GM18861 (cell line): ENCODE data around the gene SKIC2.

Experiments
- ATAC-seq: cut with Tn5 transposase; IDR thresholded peaks from one replicate; pipeline ENCODE4 v1.9.1; 2021; ENCODE audit not compliant: unreplicated experiment

SKIC2 gene

DNA sequence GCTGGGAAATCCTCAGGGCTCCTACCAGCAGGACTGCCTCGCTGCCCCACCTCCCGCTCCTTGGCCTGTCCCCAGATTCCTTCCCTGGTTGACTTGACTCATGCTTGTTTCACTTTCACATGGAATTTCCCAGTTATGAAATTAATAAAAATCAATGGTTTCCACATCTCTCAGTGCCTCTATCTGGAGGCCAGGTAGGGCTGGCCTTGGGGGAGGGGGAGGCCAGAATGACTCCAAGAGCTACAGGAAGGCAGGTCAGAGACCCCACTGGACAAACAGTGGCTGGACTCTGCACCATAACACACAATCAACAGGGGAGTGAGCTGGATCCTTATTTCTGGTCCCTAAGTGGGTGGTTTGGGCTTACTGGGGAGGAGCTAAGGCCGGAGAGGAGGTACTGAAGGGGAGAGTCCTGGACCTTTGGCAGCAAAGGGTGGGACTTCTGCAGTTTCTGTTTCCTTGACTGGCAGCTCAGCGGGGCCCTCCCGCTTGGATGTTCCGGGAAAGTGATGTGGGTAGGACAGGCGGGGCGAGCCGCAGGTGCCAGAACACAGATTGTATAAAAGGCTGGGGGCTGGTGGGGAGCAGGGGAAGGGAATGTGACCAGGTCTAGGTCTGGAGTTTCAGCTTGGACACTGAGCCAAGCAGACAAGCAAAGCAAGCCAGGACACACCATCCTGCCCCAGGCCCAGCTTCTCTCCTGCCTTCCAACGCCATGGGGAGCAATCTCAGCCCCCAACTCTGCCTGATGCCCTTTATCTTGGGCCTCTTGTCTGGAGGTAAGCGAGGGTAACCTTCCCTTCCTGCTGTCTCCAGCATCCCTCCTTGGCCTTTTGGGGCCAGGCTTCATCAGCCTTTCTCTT is 13.2 kb upstream of the SKIC2 start, which contains the start of gene CFB:
CFB (plus strand) TSS at position 589 of the 863 bp plus-strand sequence; CDS start at position 716, 127 bp downstream.
- ATAC-seq: no peak

DNA sequence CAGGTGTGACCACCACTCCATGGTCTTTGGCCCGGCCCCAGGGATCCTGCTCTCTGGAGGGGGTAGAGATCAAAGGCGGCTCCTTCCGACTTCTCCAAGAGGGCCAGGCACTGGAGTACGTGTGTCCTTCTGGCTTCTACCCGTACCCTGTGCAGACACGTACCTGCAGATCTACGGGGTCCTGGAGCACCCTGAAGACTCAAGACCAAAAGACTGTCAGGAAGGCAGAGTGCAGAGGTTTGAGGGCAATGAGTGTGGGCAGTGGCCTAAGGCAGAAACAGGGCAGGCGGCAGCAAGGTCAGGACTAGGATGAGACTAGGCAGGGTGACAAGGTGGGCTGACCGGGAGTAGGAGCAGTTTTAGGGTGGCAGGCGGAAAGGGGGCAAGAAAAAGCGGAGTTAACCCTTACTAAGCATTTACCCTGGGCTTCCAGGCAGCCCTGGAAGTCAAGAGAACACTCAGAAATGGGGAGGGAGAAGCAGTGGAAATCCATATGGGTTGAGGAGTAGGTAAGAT is 12.5 kb upstream of the SKIC2 start:
- no peak for ATAC-seq

DNA sequence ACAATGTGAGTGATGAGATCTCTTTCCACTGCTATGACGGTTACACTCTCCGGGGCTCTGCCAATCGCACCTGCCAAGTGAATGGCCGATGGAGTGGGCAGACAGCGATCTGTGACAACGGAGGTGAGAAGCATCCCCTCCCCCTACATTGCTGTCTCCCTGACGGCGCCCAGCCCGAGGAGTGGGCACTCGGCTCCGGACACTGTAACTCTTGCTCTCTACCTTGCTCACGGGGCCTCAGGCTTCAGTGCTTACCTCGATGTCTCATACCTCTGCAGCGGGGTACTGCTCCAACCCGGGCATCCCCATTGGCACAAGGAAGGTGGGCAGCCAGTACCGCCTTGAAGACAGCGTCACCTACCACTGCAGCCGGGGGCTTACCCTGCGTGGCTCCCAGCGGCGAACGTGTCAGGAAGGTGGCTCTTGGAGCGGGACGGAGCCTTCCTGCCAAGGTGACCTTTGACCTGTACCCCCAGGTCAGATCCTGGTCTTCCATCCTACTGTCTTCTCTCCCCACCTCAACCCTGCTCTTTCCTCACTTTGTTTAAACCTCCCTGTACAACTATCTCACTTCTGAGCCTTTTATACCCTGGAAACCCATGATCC is 11.8 kb upstream of the SKIC2 start:
- ATAC-seq: no peak

DNA sequence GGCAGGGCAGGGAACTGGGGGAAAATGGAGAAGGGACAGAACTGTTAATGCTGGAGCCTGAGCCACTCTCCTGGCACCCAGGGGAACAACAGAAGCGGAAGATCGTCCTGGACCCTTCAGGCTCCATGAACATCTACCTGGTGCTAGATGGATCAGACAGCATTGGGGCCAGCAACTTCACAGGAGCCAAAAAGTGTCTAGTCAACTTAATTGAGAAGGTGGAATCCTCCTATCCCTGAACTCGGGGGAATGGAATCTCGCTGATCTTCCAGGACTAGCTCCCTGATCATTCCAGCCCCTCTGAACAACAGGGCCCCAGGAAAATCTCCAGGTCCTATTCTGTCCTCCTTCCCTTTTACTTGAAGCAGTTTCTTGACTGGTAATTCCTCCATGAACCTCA is 11.1 kb upstream of the SKIC2 start:
- ATAC-seq: no peak

DNA sequence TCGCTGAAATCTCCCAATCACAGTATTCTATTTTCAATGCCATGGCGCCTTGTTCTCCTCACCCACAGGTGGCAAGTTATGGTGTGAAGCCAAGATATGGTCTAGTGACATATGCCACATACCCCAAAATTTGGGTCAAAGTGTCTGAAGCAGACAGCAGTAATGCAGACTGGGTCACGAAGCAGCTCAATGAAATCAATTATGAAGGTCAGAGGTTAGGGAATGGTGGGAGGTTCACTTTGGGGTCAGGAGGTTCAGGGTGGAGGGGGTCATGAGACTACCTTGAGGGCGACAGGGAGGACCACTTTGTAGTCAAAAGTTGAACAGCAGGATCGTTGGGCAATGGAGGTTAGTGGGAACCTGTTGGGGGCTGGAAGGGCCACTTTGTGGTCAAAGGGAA is 10.7 kb upstream of the SKIC2 start:
- no peak for ATAC-seq

DNA sequence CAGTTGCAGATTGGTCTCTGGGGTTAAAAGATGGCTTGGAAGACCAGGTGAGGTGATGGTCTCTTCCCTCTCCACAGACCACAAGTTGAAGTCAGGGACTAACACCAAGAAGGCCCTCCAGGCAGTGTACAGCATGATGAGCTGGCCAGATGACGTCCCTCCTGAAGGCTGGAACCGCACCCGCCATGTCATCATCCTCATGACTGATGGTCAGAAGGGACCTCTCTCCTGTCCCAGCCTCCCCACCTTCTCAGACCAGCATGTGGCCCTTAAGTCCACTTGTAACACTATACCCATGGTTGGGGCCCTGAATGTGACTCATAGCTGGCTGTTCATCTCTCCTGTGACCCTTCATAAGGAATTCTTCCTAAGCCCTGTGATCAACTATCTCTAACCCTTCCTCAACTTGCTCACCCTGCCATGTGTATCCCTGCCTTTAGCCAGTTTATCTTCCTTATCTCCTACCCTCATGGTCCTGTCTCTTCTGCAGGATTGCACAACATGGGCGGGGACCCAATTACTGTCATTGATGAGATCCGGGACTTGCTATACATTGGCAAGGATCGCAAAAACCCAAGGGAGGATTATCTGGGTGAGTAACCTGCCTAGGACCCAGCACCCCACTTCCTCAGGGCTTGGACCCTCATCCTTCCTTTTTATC is 10.1 kb upstream of the SKIC2 start:
- no peak for ATAC-seq

DNA sequence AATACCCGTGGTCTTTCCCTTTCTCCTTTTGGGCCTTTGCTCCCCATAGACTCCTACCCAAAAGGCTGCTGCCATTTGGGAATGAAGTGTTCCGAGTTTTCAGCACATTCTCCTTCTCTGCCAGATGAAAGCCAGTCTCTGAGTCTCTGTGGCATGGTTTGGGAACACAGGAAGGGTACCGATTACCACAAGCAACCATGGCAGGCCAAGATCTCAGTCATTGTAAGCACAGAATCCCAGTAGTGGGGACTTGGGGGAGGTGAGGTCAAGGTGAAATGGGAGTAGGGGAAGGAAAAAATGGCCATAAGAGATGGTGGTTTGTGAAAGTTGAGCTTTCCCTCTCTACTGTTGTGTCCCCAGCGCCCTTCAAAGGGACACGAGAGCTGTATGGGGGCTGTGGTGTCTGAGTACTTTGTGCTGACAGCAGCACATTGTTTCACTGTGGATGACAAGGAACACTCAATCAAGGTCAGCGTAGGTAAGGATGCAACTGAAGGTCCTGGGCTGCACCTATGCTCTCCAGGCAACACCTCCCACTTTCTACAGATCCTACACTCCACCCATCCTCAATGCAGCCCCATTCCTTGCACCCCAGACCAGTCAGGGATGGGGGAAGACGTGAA is 8.9 kb upstream of the SKIC2 start:
- no peak for ATAC-seq

DNA sequence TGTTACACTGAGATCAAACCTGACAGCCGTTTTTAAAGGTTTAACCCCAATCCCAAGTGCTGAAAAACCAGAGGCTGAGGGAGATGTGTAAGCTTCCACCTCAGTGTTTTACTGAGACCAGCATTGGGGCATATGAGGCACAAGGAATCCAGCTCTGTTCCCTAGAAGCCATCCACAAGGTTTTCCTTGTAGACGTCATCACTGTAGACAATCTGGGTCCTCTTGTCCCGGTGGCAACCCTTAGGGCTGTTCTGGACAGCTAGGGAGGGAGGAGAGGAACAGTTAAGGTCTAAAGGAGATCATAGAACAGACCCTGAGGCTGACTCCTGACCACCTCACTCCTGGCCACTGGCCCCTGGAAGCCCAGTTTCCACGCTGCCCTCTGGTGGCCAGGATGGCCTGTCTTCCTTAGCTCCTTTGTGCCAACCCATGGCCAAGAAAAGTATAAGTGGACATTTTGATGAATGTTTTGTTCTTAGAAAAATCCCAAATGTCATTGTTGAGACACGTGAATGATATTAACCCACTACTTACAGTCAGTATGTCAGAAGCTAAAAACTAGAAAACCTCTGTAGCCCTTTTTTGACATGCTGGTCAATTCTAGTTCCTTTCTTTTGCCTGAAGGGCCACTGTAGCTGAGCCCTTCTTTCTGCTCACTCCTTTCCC is 6.7 kb upstream of the SKIC2 start:
- ATAC-seq: no peak

DNA sequence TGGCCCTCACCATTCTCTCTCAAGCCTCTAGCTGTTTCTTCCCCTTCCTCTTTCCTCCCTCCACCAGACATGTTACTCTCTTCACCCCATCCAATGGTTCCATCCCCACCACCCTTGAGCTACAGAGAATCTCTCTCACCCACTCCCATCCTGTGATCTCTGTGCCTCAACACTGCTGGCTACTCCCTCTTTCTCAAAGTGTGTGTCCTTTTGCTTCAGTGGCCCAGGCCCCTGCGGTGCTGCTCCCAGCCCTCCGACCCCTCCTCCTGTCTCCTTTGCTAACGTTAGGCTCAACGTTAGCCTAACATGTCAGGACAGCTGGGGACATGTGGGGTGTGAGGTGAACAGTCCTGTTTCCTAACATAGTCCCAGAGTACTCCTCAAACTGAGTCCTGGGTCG is 6.1 kb upstream of the SKIC2 start:
- no peak for ATAC-seq

DNA sequence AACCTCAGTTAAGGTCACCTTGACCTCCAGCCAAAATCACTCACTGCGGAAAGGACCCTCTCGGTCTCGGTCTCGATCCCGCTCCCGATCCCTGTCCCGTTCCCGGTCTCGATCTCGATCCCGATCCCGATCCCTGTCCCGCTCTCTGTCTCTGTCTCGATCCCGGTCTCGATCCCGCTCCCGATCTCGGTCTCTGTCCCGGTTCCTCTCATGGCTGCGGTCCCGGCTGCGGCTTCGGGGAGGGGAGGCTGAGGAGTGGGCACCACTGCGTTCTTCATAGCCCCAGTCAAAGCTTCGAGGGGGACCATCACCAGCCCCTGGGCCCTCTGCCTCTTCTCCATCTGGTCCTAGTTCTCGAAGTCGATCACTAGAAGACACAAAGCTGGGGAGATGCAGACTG is 4.5 kb upstream of the SKIC2 start:
- no peak for ATAC-seq

DNA sequence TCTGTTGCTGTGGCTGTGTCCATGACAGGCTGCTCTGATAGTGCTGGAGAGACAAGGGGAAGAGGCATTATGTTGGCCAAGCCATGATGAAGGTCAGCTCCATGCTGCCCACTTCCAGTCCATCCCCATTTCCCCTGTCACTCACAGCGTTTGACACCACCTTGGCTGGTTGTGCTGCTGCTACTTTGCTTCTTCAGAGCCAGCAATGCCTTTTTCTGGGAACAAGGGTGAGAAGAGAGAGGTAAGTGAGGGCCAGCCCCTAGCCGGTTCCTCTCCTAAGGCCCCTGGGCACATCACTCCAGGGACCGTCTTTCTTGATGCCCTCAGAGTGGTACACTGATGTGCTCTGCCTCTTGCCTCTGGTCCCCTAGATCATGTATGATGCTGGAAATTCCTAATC is 2.2 kb upstream of the SKIC2 start:
- ATAC-seq: no peak

DNA sequence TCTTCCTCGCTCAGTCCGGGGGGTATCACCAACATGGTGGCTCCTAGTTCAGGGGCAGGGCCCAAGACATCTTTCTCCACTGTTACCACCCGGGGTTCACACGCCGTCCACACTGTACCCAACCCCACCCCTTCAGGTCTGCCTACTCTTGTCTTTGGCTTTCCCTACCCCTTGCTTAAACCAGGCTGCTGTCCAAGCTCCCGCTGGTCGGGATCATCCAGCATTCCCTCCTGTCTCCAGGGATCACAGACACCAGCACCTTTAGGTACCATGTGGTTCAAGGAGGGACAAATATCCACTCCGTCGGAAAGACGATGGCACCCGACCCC is 599 bp upstream of the SKIC2 start:
- ATAC-seq: no peak

DNA sequence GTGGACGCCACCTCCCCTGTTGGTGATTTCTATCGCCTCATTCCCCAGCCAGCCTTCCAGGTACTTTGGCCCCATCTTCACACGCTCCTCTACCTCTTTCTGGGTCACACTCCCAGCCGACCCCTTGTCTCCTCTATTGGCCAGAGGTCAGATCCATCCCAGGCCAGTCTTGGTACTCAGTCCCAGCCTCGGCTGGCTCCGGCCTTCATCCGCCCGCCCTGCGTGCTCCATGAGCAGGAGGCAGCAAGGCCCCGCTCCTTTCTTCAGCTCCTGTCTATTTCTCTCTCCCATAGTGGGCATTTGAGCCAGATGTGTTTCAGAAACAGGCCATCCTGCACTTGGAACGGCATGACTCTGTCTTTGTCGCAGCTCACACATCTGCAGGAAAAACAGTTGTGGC is 2.6 kb downstream of the SKIC2 start:
- ATAC-seq: no peak

DNA sequence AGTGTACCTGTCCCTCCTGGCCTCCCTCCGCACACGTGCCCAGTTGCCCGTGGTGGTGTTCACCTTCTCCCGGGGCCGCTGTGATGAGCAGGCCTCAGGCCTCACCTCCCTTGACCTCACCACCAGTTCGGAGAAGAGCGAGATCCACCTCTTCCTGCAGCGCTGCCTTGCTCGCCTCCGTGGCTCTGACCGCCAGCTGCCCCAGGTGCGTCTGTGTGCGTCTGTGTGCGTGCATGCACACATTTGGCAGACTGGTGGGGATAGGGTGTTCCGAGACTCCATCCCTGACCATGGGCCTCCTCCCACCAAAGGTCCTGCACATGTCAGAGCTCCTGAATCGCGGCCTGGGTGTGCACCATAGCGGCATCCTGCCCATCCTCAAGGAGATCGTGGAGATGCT is 4.9 kb downstream of the SKIC2 start:
- no peak for ATAC-seq

DNA sequence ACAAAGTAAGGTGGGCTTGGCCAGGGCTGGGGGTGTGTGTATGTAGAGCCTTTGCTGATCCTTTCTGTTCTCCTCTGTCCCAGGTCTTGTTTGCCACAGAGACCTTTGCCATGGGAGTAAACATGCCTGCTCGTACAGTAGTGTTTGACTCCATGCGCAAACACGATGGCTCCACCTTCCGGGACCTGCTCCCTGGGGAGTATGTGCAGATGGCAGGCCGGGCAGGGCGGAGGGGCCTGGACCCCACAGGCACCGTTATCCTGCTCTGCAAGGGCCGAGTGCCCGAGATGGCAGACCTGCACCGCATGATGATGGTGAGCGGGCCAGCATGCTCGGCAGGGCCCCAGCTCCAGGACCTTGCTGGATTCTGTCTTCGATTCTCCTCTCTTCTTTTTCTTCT is 6.7 kb downstream of the SKIC2 start:
- no peak for ATAC-seq

DNA sequence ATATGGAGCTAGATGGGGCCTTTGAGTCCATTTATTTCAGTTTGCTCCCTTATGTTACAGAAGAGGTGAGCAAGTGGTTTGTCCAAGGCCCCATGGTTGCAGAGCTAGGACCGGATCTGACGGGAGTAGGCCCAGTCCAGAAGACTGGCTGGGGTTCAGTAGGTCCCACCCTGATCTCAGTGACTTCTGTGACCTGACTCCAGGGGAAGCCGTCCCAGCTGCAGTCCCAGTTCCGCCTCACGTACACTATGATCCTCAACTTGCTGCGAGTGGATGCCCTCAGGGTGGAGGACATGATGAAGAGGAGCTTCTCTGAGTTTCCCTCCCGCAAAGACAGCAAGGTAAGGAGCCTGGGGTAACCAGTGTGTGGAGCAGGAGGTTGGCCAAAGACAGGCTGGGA is 7.5 kb downstream of the SKIC2 start:
- ATAC-seq: no peak

DNA sequence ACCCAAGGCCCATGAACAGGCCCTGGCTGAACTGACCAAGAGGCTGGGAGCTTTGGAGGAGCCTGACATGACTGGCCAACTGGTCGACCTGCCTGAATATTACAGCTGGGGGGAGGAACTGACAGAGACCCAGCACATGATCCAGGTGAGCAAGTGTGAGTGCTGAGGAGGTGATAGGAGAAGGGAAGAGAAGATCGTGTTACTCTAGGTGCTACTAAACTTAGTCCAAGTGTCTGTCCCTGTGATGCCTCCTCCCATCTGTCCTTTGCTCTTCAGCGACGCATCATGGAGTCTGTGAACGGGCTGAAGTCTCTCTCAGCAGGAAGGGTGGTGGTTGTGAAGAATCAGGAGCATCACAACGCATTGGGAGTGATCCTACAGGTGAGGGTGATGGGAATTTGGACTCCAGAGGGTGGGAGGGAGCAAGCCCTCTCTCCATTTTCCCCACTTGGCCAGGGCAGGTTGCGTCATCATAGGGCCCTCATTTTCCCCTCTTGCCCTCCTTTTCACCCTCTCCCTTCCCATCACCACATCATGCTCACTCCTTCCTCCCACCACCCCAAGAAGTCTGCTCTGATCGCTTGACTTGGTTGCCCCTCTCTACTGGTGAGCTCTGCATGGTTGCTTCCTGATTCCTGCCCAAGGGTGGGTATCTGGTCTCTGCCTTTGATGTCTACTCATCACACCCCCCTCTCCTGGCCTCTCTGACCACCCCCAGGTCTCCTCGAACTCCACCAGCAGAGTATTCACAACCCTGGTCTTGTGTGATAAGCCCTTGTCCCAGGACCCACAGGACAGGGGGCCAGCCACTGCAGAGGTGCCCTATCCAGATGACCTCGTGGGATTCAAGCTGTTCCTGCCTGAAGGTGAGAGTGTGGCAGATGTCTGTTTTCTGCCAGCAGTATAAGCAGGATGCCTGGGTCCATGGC is 8.3 kb downstream of the SKIC2 start:
- no peak for ATAC-seq

DNA sequence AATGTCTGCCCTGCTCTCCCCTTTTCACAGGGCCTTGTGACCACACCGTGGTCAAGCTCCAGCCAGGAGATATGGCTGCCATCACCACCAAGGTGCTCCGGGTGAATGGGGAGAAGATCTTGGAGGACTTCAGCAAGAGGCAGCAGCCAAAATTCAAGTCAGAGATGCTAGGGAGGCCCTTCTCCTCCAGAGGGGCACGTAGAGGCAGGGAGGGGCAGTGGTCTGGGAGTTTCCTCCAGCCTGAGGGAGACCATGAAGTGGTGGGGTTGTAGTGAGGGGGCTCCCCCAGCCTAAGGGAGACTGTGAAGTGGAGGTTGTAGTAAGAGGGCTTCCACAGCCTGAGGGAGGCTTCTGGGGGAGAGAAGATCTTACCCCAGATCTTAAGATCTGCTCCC is 8.9 kb downstream of the SKIC2 start:
- ATAC-seq: no peak

DNA sequence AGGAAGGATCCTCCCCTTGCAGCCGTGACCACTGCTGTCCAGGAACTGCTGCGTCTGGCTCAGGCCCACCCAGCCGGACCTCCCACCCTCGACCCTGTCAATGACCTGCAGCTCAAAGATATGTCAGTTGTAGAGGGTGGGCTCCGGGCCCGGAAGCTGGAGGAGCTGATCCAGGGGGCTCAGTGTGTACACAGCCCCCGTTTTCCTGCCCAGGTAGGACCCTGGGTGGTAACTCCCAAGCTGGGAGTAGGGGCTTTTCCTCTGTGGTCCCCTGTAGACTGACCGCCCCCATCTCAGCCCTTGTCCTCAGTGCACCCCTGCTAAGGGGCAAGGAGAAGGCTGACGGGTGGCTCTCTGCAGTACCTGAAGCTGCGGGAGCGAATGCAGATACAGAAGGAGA is 9.4 kb downstream of the SKIC2 start:
- no peak for ATAC-seq
